HT-29 (cell line): ENCODE measurements around the gene SMIM12. TPM values are rescaled to one million over a fixed set of nuclear protein-coding genes. Genes with fewer than 3 reads are reported as not detected.
A peak's percentile ranks its signal among the peaks of the same experiment; 100 is the strongest.
"Not testable (repeated sequence)": the region's sequence is repeated elsewhere in the genome, so short reads cannot be mapped to it uniquely, and the experiment has no call there.

Experiments used
- DNase-seq: peaks from one replicate; pipeline ENCODE4 v3.0.0-alpha.2; 2015; ENCODE audit warnings: low spot score
- total RNA-seq: library from RNA; depleted of rRNA; stranded (reverse); fragments of >200 nt; shearing (Covaris generic); gene quantifications from 2 replicates; pipeline ENCODE4 v1.2.3, GENCODE V29; 2014

The SMIM12 gene
- total RNA-seq, 1 experiment from 2014 or later = 31.5 TPM

GRCh38 chr1:34844252-34844634 is 15.3 kb downstream of the SMIM12 start:
- no peak for DNase-seq

- DNase-seq = no peak
Measured at GRCh38 chr1:34843392-34844251, 15.9 kb downstream of the SMIM12 start.

GRCh38 chr1:34842952-34843371 is 16.6 kb downstream of the SMIM12 start:
- DNase-seq = no peak

GRCh38 chr1:34842073-34842472 is 17.5 kb downstream of the SMIM12 start:
- DNase-seq = no peak

- no peak for DNase-seq
Measured at GRCh38 chr1:34840426-34840825, 19.1 kb downstream of the SMIM12 start.

GRCh38 chr1:34839526-34840305 is 19.8 kb downstream of the SMIM12 start:
- DNase-seq = no peak

GRCh38 chr1:34833711-34834110 is 25.8 kb downstream of the SMIM12 start:
- DNase-seq = no peak

GRCh38 chr1:34831721-34832246 is 27.8 kb downstream of the SMIM12 start:
- DNase-seq = no peak

- no peak for DNase-seq
Measured at GRCh38 chr1:34829250-34829649, 30.3 kb downstream of the SMIM12 start.

GRCh38 chr1:34828611-34829010 is 30.9 kb downstream of the SMIM12 start:
- no peak for DNase-seq

GRCh38 chr1:34827341-34827941 is 32.1 kb downstream of the SMIM12 start:
- DNase-seq = no peak

- peak; percentile 70 for DNase-seq
Measured at GRCh38 chr1:34825455-34826091, 34.0 kb downstream of the SMIM12 start.

- DNase-seq = no peak
Measured at GRCh38 chr1:34824817-34825454, 34.6 kb downstream of the SMIM12 start.

- no peak for DNase-seq
Measured at GRCh38 chr1:34822202-34822601, 37.3 kb downstream of the SMIM12 start.

- not testable (repeated sequence) for DNase-seq
Measured at GRCh38 chr1:34818862-34819261, 40.7 kb downstream of the SMIM12 start.

- no peak for DNase-seq
Measured at GRCh38 chr1:34816778-34817177, 42.8 kb downstream of the SMIM12 start.

GRCh38 chr1:34816332-34816731 is 43.2 kb downstream of the SMIM12 start:
- no peak for DNase-seq

GRCh38 chr1:34810781-34811180 is 48.8 kb downstream of the SMIM12 start:
- not testable (repeated sequence) for DNase-seq

- DNase-seq = no peak
Measured at GRCh38 chr1:34808051-34808810, 51.3 kb downstream of the SMIM12 start.

- DNase-seq = no peak
Measured at GRCh38 chr1:34806396-34806795, 53.2 kb downstream of the SMIM12 start.
